GM12873 (cell line): Measurements from ENCODE around the gene MAP3K20.

Experiments
- TF ChIP-seq, protein P1 (sequence below): IDR thresholded peaks from 2 replicates; pipeline ENCODE4 v1.5.1; 2012; ENCODE audit warnings: low read depth, mild to moderate bottlenecking, moderate library complexity, low read length, control low read depth; ENCODE audit not compliant: insufficient read depth; ENCODE audit errors: missing control alignments

Gene MAP3K20

DNA sequence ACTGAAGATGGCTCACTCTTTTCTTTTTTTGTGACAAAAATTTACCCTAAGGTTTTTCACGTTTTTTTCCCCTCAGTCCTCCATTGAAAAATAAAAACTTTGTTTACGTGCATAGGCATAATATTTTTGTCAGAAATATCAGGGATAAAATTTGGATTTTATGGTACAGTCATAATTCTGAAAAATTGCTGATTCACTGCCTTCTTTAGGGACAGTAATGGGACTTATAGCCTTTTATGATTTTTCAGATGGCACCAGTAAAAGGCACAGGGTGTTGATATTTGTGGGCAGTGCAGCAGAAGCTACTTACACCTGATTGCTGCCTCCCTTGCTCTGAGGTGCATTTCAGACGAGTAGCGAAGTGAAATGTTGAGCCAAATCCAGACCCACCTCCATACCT, 139.7 kb downstream of the MAP3K20 start:
- TF ChIP-seq, protein P1, sequence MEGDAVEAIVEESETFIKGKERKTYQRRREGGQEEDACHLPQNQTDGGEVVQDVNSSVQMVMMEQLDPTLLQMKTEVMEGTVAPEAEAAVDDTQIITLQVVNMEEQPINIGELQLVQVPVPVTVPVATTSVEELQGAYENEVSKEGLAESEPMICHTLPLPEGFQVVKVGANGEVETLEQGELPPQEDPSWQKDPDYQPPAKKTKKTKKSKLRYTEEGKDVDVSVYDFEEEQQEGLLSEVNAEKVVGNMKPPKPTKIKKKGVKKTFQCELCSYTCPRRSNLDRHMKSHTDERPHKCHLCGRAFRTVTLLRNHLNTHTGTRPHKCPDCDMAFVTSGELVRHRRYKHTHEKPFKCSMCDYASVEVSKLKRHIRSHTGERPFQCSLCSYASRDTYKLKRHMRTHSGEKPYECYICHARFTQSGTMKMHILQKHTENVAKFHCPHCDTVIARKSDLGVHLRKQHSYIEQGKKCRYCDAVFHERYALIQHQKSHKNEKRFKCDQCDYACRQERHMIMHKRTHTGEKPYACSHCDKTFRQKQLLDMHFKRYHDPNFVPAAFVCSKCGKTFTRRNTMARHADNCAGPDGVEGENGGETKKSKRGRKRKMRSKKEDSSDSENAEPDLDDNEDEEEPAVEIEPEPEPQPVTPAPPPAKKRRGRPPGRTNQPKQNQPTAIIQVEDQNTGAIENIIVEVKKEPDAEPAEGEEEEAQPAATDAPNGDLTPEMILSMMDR: no peak

DNA sequence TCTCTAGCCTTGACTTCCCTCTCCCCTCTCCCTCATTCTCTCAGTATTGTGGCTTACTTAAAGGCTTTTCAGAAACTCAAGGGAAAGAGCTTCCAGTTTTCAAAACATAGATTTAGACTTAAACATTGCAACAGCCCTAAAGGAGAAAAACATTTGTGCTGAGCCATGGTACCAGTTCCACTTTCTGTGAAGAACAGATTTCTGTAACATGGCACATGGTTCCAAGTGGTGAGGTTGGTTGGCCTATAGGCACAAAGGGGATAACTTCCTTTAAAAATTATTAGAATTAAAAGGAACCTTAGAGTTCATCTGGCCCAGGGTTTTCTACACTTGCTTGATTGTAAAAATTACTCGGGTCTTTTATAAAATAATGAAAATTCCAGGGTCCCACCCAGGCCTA, 140.4 kb downstream of the MAP3K20 start:
- TF ChIP-seq, protein P1: no peak

DNA sequence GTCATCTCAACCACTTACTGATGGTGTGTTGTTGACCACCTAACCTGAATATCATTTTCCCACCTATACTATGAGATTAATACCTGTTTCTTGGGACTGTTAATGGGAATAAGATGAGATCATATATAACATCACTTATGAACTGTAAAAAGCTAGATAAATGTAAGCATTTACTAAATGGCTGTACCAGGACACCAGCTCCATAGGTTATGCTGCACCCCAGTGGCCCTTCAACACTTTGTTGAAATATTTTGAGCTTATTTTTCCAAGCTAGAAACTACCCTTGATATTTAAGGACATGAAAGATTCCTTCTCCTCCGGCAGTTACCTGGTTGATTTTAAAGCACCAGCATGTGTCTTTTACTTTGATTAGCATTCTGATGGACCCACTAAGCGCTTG, 141.0 kb downstream of the MAP3K20 start:
- TF ChIP-seq, protein P1: no peak

DNA sequence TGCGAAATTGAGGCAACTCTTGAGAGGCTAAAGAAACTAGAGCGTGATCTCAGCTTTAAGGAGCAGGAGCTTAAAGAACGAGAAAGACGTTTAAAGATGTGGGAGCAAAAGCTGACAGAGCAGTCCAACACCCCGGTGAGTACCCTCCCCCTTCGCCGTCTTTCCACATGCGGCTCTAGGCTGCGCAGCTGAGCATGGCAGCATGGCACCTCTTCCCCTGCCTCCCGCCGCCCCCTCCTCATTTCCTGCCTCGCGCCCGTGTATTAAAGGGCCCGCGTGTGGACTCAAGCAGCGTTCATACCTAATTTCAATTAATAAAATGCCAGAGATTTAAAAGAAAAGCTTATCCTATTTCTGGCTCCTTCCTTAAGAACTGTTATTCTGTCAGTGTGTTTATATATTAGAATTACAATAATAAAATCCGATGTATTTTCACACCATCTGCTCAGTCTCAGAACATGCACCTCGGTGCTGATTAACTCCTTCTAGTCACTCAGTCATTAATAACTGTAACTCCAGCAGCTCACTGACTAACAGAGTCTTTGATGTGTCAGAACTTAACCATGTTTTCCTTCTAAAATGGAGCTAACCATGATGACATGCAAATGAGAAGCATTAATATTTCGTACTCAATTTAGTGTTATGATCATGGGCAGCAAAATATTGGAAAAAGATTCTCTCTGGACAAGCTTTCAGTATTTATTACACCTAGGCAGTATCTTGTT, 141.6 kb downstream of the MAP3K20 start:
- TF ChIP-seq, protein P1: no peak

DNA sequence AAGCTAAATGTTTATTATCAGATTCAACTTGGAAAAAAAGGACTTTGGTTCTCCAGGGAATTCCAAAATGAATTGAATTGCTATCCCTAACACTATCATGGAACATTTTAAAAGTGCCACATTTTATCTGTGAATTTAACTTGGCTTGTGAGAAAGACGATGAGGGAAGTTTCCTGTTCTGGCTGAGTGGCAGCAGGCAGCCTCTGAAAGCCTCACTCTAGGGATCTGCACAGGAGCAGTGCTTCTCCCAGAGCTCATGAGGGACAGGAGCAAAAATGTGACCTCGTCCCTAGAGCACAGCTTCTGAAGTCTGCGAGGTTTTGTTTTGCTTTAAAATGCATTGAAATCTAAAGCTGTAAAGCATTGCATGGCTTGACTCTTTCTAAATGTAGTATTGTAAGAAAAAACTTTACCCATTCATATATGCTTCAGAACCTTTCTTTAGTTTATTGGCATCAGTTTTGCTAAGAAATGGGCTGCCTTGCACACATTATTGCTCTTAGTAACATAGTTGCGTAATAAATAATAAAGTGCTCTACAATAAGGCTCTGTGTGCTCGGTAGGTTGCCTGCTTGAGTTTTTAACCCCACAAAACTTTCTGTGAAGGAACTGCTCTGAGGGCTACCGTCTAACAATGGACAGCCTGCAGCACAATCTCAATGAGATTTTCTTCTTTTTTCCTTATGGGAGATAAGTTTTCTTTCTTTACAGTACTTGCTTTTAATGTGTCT, 142.8 kb downstream of the MAP3K20 start:
- TF ChIP-seq, protein P1: no peak

DNA sequence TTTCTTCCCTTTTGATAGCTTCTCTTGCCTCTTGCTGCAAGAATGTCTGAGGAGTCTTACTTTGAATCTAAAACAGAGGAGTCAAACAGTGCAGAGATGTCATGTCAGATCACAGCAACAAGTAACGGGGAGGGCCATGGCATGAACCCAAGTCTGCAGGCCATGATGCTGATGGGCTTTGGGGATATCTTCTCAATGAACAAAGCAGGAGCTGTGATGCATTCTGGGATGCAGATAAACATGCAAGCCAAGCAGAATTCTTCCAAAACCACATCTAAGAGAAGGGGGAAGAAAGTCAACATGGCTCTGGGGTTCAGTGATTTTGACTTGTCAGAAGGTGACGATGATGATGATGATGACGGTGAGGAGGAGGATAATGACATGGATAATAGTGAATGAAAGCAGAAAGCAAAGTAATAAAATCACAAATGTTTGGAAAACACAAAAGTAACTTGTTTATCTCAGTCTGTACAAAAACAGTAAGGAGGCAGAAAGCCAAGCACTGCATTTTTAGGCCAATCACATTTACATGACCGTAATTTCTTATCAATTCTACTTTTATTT, 145.6 kb downstream of the MAP3K20 start:
- TF ChIP-seq, protein P1: no peak

DNA sequence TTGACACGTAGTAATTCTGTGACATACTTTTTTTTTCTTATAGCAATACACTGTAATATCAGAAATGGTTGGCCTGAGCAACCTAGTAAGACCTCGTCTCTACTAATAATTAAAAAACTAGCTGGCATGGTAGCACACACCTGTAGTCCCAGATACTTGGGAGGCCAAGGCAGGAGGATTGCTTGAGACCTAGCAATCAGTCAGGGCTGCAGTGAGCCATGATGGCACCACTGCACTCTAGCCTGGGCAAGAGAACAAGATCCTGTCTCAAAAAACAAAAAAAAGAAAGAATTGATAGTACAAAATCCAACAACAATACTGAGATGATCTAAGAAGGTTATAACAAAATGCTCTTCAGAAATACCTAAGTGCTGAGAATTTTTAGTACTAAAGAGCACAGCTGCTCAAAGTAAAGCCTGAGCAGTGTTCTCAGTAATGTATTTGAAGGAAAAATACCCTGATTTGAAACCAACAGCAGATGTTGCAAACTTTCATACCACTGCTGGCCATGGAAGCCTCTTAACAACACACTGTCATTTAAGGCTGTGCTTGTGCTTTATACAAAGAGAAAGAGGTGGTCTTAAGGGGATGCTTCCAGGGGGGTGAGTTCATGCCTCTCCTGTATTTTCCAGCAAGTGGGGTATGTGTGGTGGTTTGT, 146.4 kb downstream of the MAP3K20 start:
- TF ChIP-seq, protein P1: no peak
